ES-I3 (cell line): ENCODE measurements around the gene B3GNT9.

Experiments
- H3K36me3 ChIP-seq: 2 replicates; pipeline ENCODE4 v1.6.1; 2013; ENCODE audit warnings: mild to moderate bottlenecking, low read length, control low read depth, moderate library complexity; ENCODE audit not compliant: insufficient read depth
- H3K4me1 ChIP-seq: 2 replicates; pipeline ENCODE4 v1.6.1; 2013; ENCODE audit warnings: mild to moderate bottlenecking, control low read depth, low read length; ENCODE audit not compliant: insufficient read depth
- H3K9ac ChIP-seq: 2 replicates; pipeline ENCODE4 v1.6.1; 2013; ENCODE audit warnings: low read depth, mild to moderate bottlenecking, low read length, moderate library complexity
- H3K9me3 ChIP-seq: 2 replicates; pipeline ENCODE4 v1.6.1; 2013; ENCODE audit warnings: mild to moderate bottlenecking, low read length, moderate library complexity; ENCODE audit not compliant: control insufficient read depth, insufficient read depth

B3GNT9 gene

DNA sequence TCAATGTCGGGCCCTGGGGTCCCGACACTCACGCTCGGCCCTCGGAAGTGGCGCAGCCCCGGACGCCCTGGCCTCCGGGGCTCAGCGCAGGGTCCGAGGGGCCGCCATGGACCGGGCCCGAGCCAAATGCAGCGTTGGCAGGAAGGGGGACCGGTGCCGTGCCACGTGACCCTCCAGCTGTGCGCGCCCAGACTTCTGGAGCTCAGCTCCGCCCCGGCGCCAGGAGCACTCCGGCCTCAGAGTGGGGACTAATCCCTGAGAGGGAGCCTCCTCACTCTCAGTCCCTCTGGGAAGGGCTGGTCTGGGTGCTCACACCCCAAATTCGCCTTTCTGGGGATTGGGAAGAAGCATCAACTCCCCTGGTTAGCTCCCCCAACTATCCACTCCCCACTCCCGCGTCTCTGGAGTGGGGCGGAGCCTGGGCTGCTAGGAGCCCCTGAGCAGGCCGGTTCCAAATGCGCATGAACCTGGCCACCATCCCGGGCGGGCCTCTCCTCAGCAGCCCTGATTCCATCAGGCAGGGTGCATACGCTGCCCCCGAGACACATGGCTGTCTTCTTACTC lies at the start of gene B3GNT9:
B3GNT9 (minus strand) TSS at position 166 of the 564 bp plus-strand sequence. CDS start 513 bp downstream, outside the sequence.
- H3K9ac ChIP-seq: peak within 1 kb of the TSS; percentile 61
- H3K36me3 ChIP-seq: peaks cover 2% of the 10 kb centered on the region
- no peaks in the 10 kb centered on the region for H3K4me1 ChIP-seq
- no peaks in the 10 kb centered on the region; the same call in 1 of the 2 replicates for H3K9me3 ChIP-seq

- peaks cover 6% of the 10 kb centered on the region for H3K36me3 ChIP-seq
- no peaks in the 10 kb centered on the region for H3K4me1 ChIP-seq
- no peaks in the 10 kb centered on the region for H3K9me3 ChIP-seq
- H3K9ac ChIP-seq: no peak overlapping the region
Observed at GRCh38 chr16:67200491-67200890, 49.7 kb upstream of the B3GNT9 start.

- Histone ChIP-seq H3K36me3 (peaks cover 7% of the 10 kb centered on the region), H3K9ac (peak overlapping the region; percentile 78; the same call in 1 of the 2 replicates), H3K9me3 (no peaks in the 10 kb centered on the region), H3K4me1 (no peaks in the 10 kb centered on the region)
Observed at GRCh38 chr16:67199808-67200198, 49.0 kb upstream of the B3GNT9 start.

GRCh38 chr16:67199011-67199807 lies 48.4 kb upstream of the B3GNT9 start, which contains the start of gene ELMO3:
TSS of gene ELMO3 (plus strand) at chr16:67199131. CDS start at chr16:67199327, 196 bp downstream.
- no peaks in the 10 kb centered on the region for H3K4me1 ChIP-seq
- H3K9ac ChIP-seq: peak within 1 kb of the TSS; percentile 78
- H3K36me3 ChIP-seq: peaks cover 13% of the 10 kb centered on the region
- no peaks in the 10 kb centered on the region for H3K9me3 ChIP-seq

- no peaks in the 10 kb centered on the region for H3K9me3 ChIP-seq
- peaks cover 18% of the 10 kb centered on the region for H3K36me3 ChIP-seq
Observed at GRCh38 chr16:67198238-67198734, 47.5 kb upstream of the B3GNT9 start.

GRCh38 chr16:67197704-67198103 lies 46.9 kb upstream of the B3GNT9 start:
- no peaks in the 10 kb centered on the region for H3K9me3 ChIP-seq
- peaks cover 6% of the 10 kb centered on the region for H3K4me1 ChIP-seq
- no peak overlapping the region for H3K9ac ChIP-seq
- peaks cover 21% of the 10 kb centered on the region for H3K36me3 ChIP-seq

More at GRCh38 chr16:67198238-67198734, 47.5 kb upstream of the B3GNT9 start:
- Histone ChIP-seq H3K4me1 (peaks cover under 1% of the 10 kb centered on the region; the same call in 1 of the 2 replicates), H3K9ac (peak overlapping the region; percentile 8; the same call in 1 of the 2 replicates)

GRCh38 chr16:67196881-67197280 lies 46.1 kb upstream of the B3GNT9 start:
- Histone ChIP-seq H3K9ac (no peak overlapping the region), H3K4me1 (peaks cover 6% of the 10 kb centered on the region), H3K9me3 (no peaks in the 10 kb centered on the region), H3K36me3 (peaks cover 21% of the 10 kb centered on the region)

DNA sequence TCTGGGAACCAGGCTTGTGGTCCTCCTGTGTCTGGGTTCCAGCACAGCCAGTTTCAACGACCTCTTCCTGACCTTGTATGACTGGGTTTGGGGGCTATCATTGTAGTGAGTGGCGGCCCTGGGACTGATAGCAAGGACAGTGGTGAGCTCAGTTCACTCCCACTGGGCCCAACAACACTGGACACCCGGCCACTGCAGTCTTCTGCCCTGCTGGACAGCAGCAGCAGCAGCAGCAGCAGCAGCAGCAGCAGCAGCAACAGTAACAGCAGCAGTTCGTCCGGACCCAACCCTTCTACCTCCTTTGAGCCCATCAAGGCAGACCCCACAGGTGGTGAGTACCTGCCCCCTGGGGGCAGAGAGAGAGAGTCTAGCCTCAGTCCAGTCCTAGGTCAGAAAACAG lies 44.9 kb upstream of the B3GNT9 start:
- peaks cover 7% of the 10 kb centered on the region for H3K4me1 ChIP-seq

GRCh38 chr16:67194260-67194659 lies 43.5 kb upstream of the B3GNT9 start:
- Histone ChIP-seq H3K36me3 (peaks cover 21% of the 10 kb centered on the region), H3K9ac (no peak overlapping the region)

More for the DNA sequence above, 44.9 kb upstream of the B3GNT9 start:
- H3K36me3 ChIP-seq: peaks cover 21% of the 10 kb centered on the region
- H3K9ac ChIP-seq: no peak overlapping the region
- no peaks in the 10 kb centered on the region for H3K9me3 ChIP-seq

GRCh38 chr16:67193536-67193935 lies 42.7 kb upstream of the B3GNT9 start:
- Histone ChIP-seq H3K4me1 (peaks cover 11% of the 10 kb centered on the region), H3K36me3 (peaks cover 21% of the 10 kb centered on the region), H3K9me3 (no peaks in the 10 kb centered on the region), H3K9ac (no peak overlapping the region)

More at GRCh38 chr16:67194260-67194659, 43.5 kb upstream of the B3GNT9 start:
- H3K9me3 ChIP-seq: no peaks in the 10 kb centered on the region
- peaks cover 11% of the 10 kb centered on the region for H3K4me1 ChIP-seq

DNA sequence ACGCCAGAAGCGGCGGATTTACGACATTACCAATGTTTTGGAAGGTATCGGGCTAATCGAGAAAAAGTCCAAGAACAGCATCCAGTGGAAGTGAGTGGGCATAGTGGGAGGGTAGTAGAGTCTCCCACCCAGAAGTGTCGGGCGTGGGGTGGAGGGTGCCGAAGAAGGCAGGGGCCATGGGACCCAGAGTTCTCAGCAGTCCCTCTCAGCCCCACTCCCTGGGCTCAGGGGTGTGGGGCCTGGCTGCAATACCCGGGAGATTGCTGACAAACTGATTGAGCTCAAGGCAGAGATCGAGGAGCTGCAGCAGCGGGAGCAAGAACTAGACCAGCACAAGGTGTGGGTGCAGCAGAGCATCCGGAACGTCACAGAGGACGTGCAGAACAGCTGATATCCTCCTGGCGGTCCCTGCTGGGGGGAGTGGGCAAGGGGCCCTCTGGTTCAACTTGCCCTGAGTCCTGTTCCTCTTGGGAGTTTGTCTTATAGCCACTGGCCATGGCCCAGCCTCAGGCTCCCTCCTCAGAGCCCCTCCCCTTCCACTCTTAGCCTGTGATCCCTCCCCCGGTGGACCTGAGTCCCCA lies 42.1 kb upstream of the B3GNT9 start:
- Histone ChIP-seq H3K4me1 (peaks cover 11% of the 10 kb centered on the region), H3K9me3 (no peaks in the 10 kb centered on the region), H3K9ac (peak overlapping the region; percentile 93), H3K36me3 (peaks cover 21% of the 10 kb centered on the region)

GRCh38 chr16:67191995-67192681 lies 41.3 kb upstream of the B3GNT9 start, which contains the start of gene E2F4:
TSS of gene E2F4 (plus strand) at chr16:67192155. CDS start at chr16:67192228, 73 bp downstream.
- Histone ChIP-seq H3K9ac (peak within 1 kb of the TSS; percentile 93), H3K9me3 (no peaks in the 10 kb centered on the region), H3K4me1 (peaks cover 11% of the 10 kb centered on the region), H3K36me3 (peaks cover 18% of the 10 kb centered on the region)

GRCh38 chr16:67191411-67191994 lies 40.7 kb upstream of the B3GNT9 start:
- Histone ChIP-seq H3K36me3 (peaks cover 18% of the 10 kb centered on the region), H3K9ac (peak overlapping the region; percentile 93; the same call in 1 of the 2 replicates), H3K4me1 (peaks cover 11% of the 10 kb centered on the region), H3K9me3 (no peaks in the 10 kb centered on the region)
